Measurements from ENCODE around the gene CPNE2. TPM values are rescaled to one million over a fixed set of nuclear protein-coding genes. Genes with fewer than 3 reads are reported as not detected.

The CPNE2 gene
- total and polyA plus RNA-seq, 7 donors, result 22.9 to 75.1 (median 59.9) TPM

GRCh38 chr16:57093666-57094564 lies 1.5 kb downstream of the CPNE2 start:
- intact Hi-C loops (cut with DNase I), result loop anchor here (5.0 kb wide), 4 partner anchors 58 to 203 kb away; partner anchors contain the start of genes ARL2BP, PSME3IP1 and RSPRY1
- Histone ChIP-seq H3K9me3 (no peaks in the 10 kb centered on the region), H3K4me3 (peak overlapping the region; percentile 71 to 93 (median 85)), H3K4me1 (peaks cover 0 to 34% (median 23%) of the 10 kb centered on the region in 4 donors), H3K27me3 (no peaks in the 10 kb centered on the region), H3K36me3 (no peaks in the 10 kb centered on the region), H3K27ac (peak overlapping the region in 1 of 4 donors; percentile 83)
- TF ChIP-seq EP300 (IDR thresholded peaks at IDR 0.05) (no peak), CTCF (IDR thresholded peaks at IDR 0.05) (no peak), POLR2AphosphoS5 (IDR thresholded peaks at IDR 0.05) (no peak), POLR2A (IDR thresholded peaks at IDR 0.05) (no peak)
- no peak for DNase-seq
- WGBS, 2 donors, result 35 to 69% methylated on average over 18 of the region's 18 CpGs

GRCh38 chr16:57094911-57095310 lies 2.5 kb downstream of the CPNE2 start:
- TF ChIP-seq CTCF (IDR thresholded peaks at IDR 0.05) (no peak), EP300 (IDR thresholded peaks at IDR 0.05) (no peak), POLR2A (IDR thresholded peaks at IDR 0.05) (no peak), POLR2AphosphoS5 (IDR thresholded peaks at IDR 0.05) (no peak)
- no peak for DNase-seq
- Histone ChIP-seq H3K27me3 (no peaks in the 10 kb centered on the region), H3K36me3 (no peaks in the 10 kb centered on the region), H3K4me1 (peaks cover 0 to 34% (median 23%) of the 10 kb centered on the region in 4 donors), H3K9me3 (no peaks in the 10 kb centered on the region), H3K4me3 (no peak overlapping the region), H3K27ac (no peak overlapping the region)
- intact Hi-C loops (cut with DNase I), result loop anchor here (5.0 kb wide), 4 partner anchors 57 to 202 kb away; partner anchors contain the start of genes ARL2BP, PSME3IP1 and RSPRY1
- 76 to 88% methylated on average over 5 of the region's 5 CpGs for WGBS, 2 donors

- no peak for DNase-seq
- Histone ChIP-seq H3K4me1 (peaks cover 0 to 33% (median 22%) of the 10 kb centered on the region in 4 donors), H3K4me3 (no peak overlapping the region), H3K9me3 (no peaks in the 10 kb centered on the region), H3K27ac (no peak overlapping the region), H3K36me3 (no peaks in the 10 kb centered on the region), H3K27me3 (no peaks in the 10 kb centered on the region)
- intact Hi-C loops (cut with DNase I), result no loop called here
- WGBS, 2 donors, result 98 to 99% methylated on average over 3 of the region's 3 CpGs
- no peak for TF ChIP-seq POLR2AphosphoS5 (IDR thresholded peaks at IDR 0.05)
- TF ChIP-seq EP300 (IDR thresholded peaks at IDR 0.05), result no peak
- TF ChIP-seq CTCF (IDR thresholded peaks at IDR 0.05), result no peak
- no peak for TF ChIP-seq POLR2A (IDR thresholded peaks at IDR 0.05)
Measured at GRCh38 chr16:57096192-57096591, 3.8 kb downstream of the CPNE2 start.

- no peak for TF ChIP-seq POLR2A (IDR thresholded peaks at IDR 0.05)
- TF ChIP-seq EP300 (IDR thresholded peaks at IDR 0.05), result no peak
- TF ChIP-seq POLR2AphosphoS5 (IDR thresholded peaks at IDR 0.05), result no peak
- TF ChIP-seq CTCF (IDR thresholded peaks at IDR 0.05), result no peak
Measured at GRCh38 chr16:57096793-57097192, 4.4 kb downstream of the CPNE2 start.

More at GRCh38 chr16:57096793-57097192, 4.4 kb downstream of the CPNE2 start:
- Histone ChIP-seq H3K4me1 (peaks cover 0 to 27% (median 16%) of the 10 kb centered on the region in 4 donors), H3K27ac (no peak overlapping the region), H3K27me3 (no peaks in the 10 kb centered on the region), H3K36me3 (no peaks in the 10 kb centered on the region), H3K4me3 (no peak overlapping the region), H3K9me3 (no peaks in the 10 kb centered on the region)
- intact Hi-C loops (cut with DNase I), result no loop called here
- 95 to 96% methylated on average over 2 of the region's 2 CpGs for WGBS, 2 donors
- DNase-seq, result no peak
